GM12801 (cell line): ENCODE measurements around the gene PXDN.

ENCODE experiments used
- TF ChIP-seq, protein P1 (sequence below): IDR thresholded peaks from one replicate; pipeline ENCODE4 v1.5.1; 2011; ENCODE audit warnings: control low read depth; ENCODE audit not compliant: insufficient read length; ENCODE audit errors: extremely low read depth

The PXDN gene

DNA sequence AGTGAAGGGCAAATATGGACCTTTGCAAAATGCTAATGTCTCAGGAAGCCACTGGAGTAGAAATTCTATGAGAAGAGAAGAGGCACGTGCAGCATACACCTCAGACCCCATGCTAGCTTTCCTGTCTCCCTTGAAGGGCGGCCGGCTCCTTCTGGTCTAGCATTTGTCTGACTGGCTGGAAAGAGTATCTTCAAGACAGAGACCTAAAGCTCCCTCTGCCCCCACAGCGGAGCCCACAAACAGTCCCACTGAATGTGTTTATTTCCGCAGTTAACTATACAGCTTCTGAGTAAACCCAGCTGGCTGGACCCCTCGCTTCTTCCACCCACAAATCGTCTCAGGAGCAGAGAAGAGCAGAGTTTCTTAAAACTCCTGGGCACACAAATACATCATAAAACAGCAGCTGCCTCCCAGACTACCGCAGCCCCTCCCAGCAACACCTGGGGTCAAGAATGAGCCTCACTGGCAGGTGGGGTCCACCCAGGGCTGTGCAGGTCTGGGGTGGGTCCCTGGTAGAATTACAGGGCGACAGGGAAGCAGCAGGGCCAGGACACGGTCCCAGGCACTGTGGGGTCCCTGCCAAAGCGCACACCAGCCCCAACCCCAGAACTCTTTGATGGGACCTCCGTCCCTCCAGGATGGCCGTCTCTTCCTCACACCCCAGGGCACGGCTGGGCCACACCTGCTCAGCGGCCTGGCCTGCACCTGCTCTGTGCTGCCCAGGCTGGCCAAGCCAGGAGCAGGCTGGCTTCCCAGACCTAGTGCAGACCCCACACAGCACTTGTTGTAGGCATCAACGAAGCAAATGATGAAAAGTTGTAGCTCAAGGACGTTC lies 103.8 kb downstream of the PXDN start:
- TF ChIP-seq, protein P1, sequence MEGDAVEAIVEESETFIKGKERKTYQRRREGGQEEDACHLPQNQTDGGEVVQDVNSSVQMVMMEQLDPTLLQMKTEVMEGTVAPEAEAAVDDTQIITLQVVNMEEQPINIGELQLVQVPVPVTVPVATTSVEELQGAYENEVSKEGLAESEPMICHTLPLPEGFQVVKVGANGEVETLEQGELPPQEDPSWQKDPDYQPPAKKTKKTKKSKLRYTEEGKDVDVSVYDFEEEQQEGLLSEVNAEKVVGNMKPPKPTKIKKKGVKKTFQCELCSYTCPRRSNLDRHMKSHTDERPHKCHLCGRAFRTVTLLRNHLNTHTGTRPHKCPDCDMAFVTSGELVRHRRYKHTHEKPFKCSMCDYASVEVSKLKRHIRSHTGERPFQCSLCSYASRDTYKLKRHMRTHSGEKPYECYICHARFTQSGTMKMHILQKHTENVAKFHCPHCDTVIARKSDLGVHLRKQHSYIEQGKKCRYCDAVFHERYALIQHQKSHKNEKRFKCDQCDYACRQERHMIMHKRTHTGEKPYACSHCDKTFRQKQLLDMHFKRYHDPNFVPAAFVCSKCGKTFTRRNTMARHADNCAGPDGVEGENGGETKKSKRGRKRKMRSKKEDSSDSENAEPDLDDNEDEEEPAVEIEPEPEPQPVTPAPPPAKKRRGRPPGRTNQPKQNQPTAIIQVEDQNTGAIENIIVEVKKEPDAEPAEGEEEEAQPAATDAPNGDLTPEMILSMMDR = no peak

DNA sequence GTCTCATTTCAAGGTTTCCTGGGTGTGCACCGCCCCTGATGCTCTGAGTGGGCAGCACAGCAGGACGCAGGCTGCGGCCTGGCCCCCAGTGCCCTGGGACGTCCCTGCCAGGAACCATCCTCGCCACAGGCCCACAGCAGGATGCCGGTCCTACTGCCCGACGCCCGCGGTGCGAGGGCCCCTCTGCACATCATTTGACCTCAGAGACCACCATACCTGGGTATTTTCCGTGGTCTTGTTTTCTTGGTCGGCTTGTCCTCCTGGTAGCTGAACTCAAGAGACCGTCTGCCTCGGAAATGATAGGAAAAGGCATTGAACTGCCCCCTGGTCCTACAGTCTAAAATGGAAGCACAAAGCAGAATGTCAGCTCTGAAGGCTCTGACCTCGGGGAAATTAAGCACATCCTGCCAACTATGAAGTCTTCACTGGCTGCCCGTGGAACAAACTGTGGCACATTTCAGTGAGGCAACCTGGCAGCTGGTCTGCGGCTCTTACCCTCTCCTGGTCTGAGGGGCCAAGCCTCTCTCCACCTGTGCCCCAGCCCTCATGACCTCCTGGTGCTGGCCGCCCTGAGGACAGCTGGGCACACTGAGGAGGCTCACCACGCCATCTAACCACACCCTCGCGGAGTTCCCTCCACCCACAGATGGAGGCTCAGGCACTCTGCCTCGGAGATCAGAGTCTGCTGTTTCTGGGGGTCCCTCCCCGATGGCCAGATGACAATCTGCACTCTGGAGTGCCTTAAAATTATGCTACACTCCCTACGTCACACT lies 105.0 kb downstream of the PXDN start:
- TF ChIP-seq, protein P1 = no peak

DNA sequence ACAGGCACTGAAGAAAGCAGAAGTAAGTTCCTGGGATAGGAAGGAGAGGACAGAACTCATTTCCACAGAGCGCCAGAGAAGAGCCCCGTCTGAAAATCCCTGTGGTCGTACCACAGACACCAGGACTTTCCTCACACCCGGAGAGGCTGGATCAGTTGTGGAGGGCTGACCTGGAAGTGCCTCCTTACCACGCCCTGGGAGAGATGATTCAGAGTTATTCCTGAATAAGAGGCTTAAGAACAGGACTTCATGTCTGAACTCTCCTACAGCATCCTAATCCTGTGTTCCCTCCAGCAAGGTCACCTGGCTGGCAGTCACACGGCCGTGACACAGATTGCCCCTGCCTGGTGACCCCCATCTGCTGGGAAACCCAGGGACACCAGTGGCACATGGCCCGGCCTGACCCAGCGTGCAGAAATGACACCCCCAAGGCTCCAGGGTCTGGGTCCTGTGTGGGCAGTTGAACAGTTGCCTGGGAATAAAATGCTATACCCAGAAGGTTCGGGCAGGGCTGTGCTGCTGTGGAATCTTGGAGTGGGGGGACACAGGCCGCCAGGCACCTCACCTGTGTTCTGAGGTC lies 105.9 kb downstream of the PXDN start:
- TF ChIP-seq, protein P1 = no peak

DNA sequence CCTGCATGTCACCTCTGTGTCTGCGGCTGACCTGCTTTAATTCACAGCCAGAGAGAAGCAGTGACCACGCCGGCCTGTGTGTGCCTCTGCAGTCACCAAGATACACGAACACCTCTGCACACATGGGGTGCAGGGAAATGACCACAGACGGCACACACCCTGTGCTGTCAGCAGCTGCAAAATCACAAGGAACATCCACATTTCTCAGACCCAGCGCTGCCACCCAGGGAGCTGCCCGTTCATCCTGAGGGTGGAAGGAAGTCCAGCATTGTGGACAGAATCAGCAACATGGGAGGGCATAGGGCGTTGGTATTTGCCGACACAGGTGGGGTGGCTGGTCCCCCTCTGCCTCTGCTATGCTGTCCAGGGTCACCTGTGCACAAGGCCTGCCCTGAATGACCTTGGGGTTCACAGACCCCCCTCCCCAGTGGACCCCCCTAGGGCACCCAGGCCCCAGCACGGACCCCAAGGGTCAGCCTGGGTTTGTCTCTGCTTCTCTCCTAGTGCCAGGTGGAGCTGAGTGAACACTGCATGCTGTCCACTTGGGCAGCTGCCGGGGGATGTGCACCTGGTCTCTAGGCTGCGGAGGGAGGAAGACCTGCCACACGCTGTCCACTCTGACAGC lies 107.4 kb downstream of the PXDN start:
- TF ChIP-seq, protein P1 = no peak

DNA sequence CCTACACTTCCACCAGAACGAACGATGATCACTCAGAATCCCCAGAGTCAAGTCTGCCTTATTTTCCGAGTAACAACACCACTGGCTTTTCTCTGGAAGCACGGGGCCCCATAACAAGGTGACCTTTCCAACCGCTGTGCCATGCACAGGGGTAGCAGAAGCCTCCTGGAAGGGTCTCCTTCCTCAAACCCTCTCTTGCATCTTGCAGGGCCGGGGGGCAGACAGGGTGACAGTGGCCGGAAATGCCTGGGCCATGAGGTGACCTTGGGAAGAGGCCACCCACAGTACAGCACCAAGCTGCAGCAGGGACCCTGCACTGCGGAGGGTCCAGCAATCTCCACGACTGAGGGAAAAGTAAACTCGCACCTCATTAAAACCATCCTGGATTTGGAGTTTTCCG lies 108.5 kb downstream of the PXDN start:
- TF ChIP-seq, protein P1 = no peak

DNA sequence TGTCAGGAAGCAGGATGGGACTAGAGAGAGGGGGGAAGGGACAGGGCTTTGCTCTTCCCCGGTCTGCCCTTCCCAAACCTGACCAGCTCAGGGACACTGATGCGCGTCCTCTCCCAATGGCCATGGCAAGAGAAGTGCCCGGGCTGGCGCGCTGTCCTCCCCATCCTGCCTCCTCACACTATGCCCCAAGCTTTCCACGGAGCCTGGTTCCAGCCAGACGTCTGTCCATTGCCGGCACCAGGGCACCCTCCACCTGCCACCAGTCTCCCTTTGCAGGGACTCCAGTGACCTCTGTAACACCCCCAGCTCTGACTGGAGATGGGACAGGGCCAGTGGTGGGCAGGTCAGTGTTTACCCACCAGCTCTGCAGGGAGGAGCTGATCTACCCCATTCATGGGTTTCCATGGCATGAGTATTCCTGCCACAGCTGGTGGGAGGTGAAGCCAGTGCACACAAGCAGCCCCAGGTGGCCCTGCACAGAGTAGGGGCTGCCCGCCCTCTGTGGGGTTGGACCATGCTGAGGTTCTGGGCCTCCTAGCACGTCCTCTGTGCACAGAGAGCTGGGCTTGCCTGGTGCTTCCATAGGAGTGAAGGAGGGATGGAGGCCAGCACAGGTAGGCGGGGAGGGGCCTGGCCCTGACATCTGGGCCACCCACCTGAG lies 109.5 kb downstream of the PXDN start:
- TF ChIP-seq, protein P1 = no peak
